Measurements from ENCODE around the gene TBX1.
"Not testable (repeated sequence)": the region's sequence is repeated elsewhere in the genome, so short reads cannot be mapped to it uniquely, and the experiment has no call there.

Gene TBX1

GRCh38 chr22:19784384-19785175, 24.0 kb downstream of the TBX1 start:
- DNase-seq (ENCODE audit: low spot score), result no peak

GRCh38 chr22:19785461-19786263, 25.1 kb downstream of the TBX1 start:
- no peak for DNase-seq (ENCODE audit: low spot score)

GRCh38 chr22:19786264-19786585, 25.6 kb downstream of the TBX1 start:
- no peak for DNase-seq (ENCODE audit: low spot score)

- DNase-seq (ENCODE audit: low spot score), result no peak
Measured at GRCh38 chr22:19786959-19787848, 26.6 kb downstream of the TBX1 start.

- DNase-seq (ENCODE audit: low spot score), result no peak
Measured at GRCh38 chr22:19787849-19788141, 27.2 kb downstream of the TBX1 start.

- no peak for DNase-seq (ENCODE audit: low spot score)
Measured at GRCh38 chr22:19788661-19789225, 28.2 kb downstream of the TBX1 start.

- no peak for DNase-seq (ENCODE audit: low spot score)
Measured at GRCh38 chr22:19789406-19789805, 28.8 kb downstream of the TBX1 start.

GRCh38 chr22:19789828-19790227, 29.2 kb downstream of the TBX1 start:
- DNase-seq (ENCODE audit: low spot score), result no peak

GRCh38 chr22:19791243-19791642, 30.7 kb downstream of the TBX1 start:
- no peak for DNase-seq (ENCODE audit: low spot score)

- no peak for DNase-seq (ENCODE audit: low spot score)
Measured at GRCh38 chr22:19791894-19792293, 31.3 kb downstream of the TBX1 start.

GRCh38 chr22:19792383-19792896, 31.9 kb downstream of the TBX1 start:
- DNase-seq (ENCODE audit: low spot score), result not testable (repeated sequence)

GRCh38 chr22:19793161-19793560, 32.6 kb downstream of the TBX1 start:
- no peak for DNase-seq (ENCODE audit: low spot score)

GRCh38 chr22:19793661-19794310, 33.2 kb downstream of the TBX1 start:
- no peak for DNase-seq (ENCODE audit: low spot score)

GRCh38 chr22:19795617-19796008, 35.0 kb downstream of the TBX1 start:
- no peak for DNase-seq (ENCODE audit: low spot score)

- no peak for DNase-seq (ENCODE audit: low spot score)
Measured at GRCh38 chr22:19796160-19796559, 35.6 kb downstream of the TBX1 start.

- DNase-seq (ENCODE audit: low spot score), result no peak
Measured at GRCh38 chr22:19797086-19798002, 36.8 kb downstream of the TBX1 start.

GRCh38 chr22:19798003-19798665, 37.6 kb downstream of the TBX1 start:
- no peak for DNase-seq (ENCODE audit: low spot score)

GRCh38 chr22:19798891-19799293, 38.3 kb downstream of the TBX1 start:
- no peak for DNase-seq (ENCODE audit: low spot score)

GRCh38 chr22:19799322-19800190, 39.0 kb downstream of the TBX1 start:
- DNase-seq (ENCODE audit: low spot score), result no peak
